Measurements from ENCODE around the gene PLA2G2D.

Gene PLA2G2D

DNA sequence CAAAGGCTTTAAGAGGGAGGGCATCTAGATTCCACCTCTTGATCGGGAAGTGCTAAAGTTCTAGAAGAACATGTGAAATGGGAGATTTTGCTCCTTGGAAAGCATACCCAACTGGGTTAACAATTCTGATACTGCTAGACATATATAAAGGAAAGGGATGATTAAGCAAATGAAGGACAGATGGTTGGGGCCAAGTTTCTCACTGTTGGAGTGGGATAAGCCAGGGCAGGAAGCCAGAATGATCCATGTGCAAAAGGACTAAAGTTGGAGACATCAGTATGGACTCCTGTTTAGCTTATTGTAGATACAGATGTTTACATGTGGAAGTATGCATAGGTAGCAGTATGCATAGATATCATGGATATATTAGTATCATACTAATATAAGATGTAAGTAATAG lies 32.5 kb downstream of the PLA2G2D start:
- no peak for DNase-seq (ENCODE audit: low read depth)

DNA sequence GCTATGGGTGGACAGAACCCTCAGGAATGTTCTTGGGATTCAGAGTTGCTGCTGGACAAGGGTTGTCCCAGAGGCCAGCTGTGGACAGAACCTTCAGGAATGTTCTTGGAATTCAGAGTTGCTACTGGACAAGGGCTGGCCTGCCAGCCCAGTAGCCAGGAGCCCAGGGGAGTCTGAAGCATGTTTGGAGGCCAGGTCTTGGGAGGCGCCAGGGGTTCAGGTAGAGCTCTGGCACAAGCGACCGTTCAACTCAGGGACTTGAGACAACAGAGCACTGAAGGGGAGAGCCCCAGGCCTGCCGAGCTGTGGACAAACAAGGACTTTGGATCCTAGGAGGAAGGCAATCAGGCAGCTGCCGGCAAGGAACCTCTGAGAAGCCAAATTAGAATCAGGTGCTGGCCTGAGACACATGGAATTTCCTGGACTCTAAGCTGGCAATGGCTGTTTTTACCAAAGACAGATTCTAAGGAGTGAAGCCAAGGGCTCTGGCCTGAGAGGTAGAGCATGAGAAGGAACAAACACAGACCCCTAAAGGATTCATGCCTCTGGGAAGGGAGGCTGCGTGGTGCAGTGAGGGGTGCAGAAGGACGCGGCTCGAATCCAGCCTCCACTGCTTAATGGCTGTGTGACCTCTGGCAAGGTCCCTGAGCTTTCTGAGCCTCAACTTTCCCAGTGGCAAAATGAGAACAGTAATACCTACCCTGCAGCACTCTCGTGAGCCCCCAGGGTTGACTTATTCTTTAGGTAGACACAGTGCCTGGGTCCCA lies 36.0 kb downstream of the PLA2G2D start:
- DNase-seq (ENCODE audit: low read depth), result no peak

DNA sequence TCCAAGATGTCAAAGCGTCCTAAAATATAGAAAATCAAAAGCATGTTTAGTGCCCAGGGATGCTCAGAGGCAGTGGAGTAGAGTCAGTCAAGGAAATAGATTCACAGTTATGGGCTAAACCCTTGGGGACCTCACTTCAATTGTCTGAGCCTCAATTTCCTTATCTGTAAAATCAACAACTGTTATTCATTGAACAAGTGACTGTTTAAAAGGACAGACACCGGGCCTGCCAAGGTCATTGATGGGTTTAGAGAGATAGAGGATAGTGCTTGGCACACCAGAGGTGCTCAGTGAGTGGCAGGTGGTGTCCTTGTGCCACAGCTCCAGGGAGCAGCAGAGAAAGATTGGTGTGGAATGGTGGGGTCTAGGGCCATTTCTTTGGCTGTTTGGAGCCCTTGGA lies 36.6 kb downstream of the PLA2G2D start:
- DNase-seq (ENCODE audit: low read depth), result no peak

DNA sequence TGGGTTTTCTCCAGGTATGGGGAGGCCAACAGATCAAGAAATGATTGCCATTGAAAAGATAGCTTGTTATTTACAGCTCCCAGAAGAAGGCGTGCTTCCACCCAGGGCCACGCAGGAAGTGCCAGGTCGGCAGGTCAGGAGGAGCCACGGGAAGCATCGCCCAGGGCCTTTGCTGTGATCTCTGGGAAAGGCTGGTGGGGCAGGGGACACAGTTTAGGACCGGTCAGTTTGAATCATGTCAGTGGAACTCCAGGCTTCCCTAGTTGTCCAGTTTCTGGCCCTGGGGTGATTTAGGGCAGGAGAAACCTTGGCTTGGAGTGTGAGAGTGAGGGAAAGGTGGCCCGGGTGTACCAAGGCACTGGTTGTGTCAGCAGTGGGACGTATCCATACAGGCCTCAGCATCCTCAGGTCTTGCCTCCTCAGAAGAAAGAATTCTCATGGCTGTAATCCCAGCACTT lies 38.0 kb downstream of the PLA2G2D start:
- no peak for DNase-seq (ENCODE audit: low read depth)

DNA sequence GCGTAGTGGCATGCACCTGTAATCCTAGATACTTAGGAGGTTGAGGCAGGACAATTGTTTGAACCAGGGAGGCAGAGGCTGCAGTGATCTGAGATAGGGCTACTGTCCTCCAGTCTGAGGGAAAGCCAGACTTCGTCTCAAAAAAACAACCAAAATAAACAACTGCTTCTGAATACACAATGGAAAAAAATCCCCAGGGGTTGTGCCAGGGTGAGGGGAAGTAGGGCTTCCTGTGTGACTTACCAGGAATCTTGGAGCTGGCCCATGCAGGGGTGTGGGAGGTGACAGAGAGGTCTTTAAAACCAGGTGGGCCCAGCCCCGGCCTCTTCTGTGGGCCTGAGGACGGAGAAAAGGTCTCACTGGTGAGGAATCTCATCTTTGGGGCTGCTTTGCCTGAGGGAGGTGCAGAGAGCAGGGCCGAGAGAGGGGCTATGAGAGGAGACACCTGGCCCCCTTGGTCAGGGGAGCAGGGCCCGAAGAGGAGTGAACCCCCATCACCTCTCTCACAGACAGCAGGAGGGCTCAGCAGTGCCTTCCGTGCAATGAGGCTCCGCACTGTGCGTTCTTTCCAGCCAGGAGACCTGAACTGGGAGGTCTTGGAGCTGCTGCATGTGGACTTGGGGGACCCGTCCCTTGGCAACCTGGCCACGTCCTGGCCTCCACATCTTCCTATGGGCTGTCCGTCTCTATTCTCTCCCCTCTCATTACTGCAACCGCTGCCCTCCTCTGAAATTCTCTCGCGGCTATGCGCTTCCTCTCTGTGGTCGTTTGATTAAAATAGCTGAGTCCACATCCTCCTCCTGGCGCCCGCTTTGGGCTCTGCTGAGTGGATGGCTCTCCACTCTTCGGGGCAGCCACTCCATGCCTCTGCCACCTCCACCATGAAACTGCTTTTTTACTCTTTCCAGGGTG lies 38.6 kb downstream of the PLA2G2D start:
- DNase-seq (ENCODE audit: low read depth), result no peak

DNA sequence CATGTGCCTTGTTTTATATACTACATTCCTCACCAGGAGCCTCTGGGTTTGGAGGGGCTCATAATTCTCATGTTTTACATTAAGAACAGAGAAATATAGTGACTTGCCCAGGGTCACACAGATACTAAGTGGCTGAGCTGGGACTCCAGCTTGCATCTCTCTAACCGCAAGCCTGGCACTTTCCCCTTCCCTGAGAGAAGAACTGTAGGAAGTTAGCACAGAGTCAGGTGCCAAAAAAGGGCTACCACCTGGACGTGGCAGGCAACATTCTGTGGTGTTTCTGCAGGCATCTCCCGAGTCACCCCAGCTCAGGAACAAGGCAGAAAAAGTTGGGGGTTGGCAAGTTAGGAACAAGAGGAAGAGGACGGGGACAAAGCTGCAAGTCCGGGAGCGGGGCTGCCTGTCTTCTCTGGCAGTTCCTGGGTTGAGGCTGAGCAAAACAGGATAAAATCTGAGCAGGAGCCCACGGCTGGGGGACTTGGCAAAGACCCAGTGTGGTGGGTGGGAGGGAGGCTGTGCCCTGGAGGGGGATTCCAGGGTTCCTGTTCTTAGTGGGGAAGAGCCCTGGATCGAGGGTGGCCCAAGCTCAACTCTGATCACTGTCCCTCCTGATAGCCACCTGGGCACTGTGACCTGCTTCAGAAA lies 39.6 kb downstream of the PLA2G2D start:
- no peak for DNase-seq (ENCODE audit: low read depth)

DNA sequence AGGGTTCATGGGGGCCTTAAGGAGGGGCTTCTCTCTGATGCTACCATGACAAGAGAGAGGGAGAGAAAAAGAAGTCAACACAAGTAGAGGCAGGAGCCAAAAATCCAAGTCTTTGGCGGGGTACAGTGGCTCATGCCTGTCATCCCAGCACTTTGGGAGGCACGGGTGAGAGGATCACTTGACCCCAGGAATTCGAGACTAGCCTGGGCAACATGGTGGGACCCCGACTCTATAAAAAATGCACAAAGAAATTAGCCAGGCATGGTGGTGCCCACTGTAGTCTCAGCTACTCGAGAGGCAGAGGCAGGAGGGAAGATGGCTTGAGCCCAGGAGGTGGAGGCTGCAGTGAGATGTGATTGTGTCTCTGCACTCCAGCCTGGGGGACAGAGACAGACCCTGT lies 40.6 kb downstream of the PLA2G2D start:
- DNase-seq (ENCODE audit: low read depth), result no peak

DNA sequence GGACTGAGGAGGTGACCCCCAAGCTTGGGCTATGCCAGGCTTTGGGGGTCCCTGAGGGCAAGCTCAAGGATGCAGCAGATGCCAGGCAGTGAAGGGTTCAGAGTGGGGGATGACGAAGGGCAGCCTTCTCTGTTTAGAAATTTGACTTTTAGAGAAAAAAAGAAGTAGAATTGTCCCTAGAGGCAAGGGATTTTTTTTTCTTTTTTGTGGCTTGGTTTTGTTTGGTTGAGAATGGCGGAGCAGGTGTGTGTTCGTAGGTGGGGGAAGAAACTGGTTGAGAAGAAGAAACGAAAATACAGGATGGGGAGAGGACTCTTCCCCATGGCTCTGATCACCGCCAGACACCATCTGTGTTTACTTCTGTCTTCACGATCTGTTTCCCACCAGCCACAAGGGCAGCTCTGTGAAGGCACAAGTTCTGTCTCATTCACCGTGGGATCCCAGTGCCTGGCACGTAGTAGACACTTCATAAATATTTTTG lies 41.1 kb downstream of the PLA2G2D start:
- no peak for DNase-seq (ENCODE audit: low read depth)

DNA sequence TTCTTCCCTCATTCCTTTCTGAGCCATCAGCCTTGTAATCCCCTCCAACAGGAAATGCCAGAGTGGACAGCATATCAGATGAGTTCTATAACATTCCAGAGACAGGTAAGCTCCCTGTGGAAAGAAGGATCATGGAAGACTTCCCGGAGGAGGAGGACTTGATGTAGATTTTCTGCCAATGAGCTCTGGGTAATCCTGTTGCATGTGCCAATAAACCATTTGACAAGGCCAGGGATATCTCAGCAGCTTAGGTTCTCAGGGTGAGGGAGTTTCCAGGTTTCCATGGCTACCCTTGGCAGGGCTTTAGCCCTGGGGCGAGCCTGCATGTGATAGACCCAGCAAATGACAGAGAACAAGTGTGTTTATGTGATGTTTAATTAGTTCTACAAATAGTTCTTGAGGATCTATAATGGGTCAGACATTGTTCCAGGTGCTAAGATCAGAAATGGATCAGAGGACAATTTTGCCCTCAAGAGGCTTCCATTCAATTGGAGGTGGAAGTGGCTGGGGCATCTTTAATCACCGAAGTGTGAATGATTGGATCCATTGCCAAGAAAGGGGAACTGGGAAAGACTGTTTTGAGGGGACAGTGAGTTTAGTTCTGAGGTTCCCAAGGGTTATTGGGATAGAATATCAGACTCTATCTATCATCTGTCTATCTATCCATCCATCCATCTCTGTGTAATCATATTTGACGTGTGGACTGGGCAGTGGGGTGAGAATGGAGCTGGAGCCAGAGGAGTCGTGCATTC lies 42.5 kb downstream of the PLA2G2D start:
- DNase-seq (ENCODE audit: low read depth), result no peak

DNA sequence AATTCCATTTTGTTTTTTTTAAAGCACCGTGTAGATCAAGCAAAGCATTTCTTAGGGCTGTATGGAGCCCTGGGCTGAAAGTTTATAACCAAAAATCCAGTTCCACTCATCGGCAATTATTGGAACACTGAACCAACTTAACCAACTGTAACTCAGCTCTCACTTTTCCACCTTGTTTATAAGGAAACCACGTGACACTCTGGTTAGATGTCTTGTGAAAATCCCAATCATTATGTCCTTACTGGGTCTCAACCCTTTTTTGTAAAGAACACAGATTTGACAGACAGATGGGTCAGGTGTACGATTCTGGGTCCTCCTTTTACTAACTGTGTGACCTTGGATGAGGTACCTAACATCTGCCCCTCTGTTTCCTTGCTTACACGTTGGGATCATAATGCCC lies 43.1 kb downstream of the PLA2G2D start:
- no peak for DNase-seq (ENCODE audit: low read depth)

DNA sequence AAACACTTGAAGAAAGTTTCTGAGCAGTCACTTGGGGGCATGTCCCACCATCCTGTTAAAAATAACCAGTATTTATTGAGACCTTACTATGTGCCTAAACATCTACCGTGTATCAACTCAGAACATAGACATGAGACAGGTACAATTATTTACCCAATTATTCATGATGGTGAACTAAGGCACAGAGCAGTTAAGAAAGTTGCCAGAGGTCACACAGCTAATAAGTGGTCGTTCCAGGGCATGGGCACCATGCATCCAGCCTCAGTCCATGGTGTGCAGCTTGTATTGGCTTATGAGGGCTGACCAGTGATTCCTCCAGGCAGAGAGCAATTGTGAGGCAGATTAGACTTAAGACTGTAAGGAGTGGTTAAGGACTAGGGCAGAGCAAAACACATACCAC lies 44.0 kb downstream of the PLA2G2D start:
- DNase-seq (ENCODE audit: low read depth), result no peak

DNA sequence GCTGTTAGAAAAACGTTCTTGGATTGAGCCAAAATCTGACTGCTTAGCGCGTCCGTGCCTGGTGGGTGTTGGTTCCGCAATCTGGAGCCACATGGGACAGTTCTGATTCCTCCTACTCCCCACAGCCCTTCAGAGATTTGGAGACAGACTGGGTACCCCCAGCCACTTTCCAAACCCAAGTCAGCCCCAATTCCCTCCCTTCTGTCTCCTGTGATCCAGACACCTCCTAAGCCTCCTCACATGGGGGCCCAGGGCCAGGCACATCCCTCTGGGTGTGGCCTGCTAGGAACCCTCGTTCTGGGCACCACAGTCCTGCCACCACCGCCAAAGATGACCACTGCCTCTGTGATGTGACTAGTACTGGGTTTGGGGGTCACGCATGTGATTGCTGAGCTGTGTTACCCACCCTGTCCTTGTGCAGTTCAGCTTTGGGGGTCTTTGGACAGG lies 44.6 kb downstream of the PLA2G2D start:
- DNase-seq (ENCODE audit: low read depth), result no peak

DNA sequence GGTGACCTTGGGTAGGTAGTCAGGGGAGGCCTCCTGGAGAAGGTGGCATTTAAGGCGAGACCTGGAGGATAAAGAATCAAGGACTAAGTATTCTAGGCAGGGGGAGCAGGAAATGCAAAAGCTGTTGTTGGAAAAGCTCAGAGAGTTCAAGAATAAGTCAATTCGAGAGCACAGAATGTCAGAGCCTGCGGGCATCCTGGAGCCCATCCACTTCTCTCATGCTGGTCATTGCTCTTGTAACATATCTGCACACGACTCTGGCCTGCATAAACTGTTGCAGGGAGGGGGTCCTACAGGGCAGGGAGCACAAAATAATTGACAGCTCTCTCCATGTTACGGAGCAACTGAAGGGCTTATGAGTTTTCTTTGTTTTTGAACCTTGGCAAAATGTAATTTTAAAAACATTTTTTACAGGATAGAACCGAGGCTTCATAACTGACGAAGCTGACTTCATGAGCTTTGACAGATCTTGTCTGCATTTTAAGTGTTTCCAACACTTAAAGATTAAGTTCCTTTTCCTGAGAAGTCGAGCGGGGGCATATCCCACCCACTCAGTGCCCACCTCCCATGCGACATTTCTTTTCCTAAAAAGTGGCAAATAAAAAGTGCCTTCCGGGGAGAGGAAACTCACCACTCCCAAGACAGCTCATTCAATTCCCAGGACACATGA lies 45.1 kb downstream of the PLA2G2D start:
- DNase-seq (ENCODE audit: low read depth), result no peak

DNA sequence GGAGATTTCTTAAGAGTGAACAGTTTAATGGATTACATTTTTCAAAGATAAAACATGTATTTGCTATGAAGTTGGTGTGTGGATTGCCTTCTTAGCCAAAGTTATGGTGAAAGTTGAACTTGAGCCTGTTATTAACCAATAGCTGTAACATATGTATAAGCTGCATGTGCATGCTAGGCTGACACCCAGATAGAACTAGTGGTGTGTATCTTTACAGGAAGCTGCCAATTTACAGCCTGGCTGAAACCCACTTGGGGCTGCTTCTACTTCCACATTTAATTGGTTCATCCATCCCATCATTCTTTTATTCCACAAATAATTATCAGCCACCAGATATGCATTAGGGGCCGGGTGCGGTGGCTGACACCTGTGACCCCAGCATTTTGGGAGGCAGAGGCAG lies 46.1 kb downstream of the PLA2G2D start:
- no peak for DNase-seq (ENCODE audit: low read depth)

DNA sequence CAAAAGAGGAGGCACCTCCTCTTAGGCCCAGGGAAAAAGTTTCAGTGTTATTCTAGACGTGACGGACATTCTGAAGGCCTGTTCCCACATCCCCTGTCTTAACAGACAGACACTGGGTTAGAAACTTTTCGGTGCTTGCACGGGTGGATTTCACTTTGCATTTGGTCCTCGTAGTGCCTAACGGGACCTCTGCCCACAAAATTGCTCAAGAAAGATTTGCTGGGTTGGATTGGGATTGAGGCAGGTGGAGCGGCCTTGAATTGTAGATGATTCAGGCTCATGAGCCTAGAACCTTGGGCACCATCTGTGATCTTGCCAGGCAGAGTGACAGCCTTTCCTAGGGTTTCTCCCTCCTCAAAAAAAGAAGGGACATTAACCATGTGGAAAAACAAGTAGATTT lies 46.6 kb downstream of the PLA2G2D start:
- no peak for DNase-seq (ENCODE audit: low read depth)

DNA sequence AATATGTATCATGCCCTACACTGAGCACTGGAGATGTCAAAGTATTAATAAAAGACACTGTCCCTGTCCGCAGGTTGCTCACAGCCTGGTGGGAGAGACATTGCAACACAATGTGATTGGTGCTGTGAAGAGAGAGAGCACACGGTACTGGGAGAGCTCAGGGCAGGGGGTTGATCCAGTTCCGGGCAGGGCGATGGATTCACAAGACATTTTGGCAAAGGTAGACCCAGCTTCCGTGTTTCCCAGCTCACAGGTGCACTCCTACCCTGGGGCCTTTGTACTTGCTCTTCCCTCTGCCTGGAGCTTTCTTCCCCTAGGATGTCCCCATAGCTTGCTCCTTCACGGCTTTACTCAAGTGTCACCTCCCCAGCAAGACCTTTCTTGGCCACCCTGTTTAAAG lies 47.9 kb downstream of the PLA2G2D start:
- no peak for DNase-seq (ENCODE audit: low read depth)

DNA sequence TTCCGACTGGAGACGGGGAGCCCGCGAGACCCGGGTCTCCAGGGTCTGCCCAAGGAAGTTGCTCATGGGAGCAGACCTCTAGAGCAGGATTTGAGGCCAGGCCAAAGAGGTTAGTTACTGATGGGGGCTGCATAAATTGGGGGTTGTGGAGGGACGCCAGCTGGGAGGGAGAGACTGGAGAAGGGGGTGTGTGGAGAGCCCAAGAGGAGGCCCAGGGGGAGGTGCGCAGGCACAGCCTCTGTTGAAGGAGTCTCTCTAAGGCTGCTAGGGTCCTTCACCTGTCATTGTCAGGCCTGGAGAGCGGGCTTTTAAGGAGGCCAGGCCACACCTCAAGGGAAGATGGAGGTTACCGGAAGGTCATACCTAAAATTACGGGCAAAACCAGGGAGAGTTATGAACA lies 49.0 kb downstream of the PLA2G2D start:
- no peak for DNase-seq (ENCODE audit: low read depth)

DNA sequence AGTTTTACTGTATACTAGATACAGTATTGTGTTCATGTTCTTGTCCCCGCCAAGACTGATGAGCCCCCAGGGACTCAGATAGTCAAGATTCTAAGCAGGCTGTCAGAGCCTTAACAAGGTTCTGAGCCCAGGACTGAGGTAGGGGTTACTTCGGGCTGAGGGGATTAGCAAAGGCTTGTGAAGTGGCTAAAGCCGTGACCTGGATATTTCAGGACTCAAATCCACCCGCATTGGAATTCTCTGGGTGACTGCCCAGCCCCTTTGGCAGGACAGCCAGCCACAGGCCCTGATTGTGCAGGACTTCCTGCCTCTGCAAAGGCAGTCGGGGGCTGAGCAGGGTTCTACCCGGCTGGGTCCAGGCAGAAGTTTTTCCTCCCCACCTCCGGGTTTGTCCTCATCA lies 49.5 kb downstream of the PLA2G2D start, which contains the start of gene PLA2G5:
PLA2G5 (plus strand) TSS at position 321 of the 400 bp plus-strand sequence. CDS start 14,637 bp downstream, outside the sequence.
- DNase-seq (ENCODE audit: low read depth), result no peak

DNA sequence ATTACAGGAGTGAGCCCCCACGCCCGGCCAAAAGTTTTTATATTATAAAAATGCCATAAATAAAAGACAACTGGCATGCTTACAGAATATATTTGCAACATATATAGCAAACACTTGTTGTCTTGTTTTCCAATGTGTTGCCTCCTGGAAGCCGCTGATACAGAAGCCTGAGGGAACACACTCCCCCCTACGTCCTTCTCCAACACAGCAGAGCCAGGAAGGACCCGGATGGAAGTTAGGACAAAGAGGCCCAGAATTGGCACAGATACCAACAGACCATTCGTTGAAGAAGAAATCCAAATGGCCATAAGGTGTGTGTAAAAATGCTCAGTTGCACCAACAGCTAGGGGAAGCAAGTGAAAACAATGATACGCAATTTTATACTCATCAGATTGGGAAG lies 50.6 kb downstream of the PLA2G2D start:
- no peak for DNase-seq (ENCODE audit: low read depth)

DNA sequence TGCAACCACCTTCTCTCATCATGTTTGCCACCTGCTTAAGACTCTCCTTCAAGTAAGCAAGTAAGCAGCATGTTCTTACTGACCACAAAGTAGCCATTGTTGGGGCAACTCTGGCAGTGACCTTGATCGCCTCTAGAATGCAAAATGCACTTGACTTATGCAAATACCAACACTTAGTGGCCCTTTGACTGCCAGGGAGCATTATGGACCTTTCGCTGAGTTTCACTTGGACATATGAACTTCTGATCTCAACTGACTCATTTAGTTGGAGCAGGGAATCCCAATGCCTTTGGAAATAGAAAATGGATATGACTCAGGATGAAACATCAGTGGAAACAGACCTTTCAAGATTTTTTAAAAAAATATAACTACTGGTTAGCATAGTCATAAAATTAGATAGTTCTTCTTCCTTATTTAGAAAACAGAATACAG lies 55.5 kb downstream of the PLA2G2D start:
- peak; percentile 17 for DNase-seq (ENCODE audit: low read depth)

Measured in HS-27A (cell line).